HepG2 (cell line): ENCODE data around the gene CSH1. TPM values are rescaled to one million over a fixed set of nuclear protein-coding genes. Genes with fewer than 3 reads are reported as not detected.

Source experiments
- AGO1 ChIP-seq: fragments of 200-400 bp; formaldehyde crosslinking; IDR thresholded peaks from 2 replicates; pipeline ENCODE4 v1.6.1; 2017; ENCODE audit warnings: mild to moderate bottlenecking, low read depth, low read length, moderate library complexity; ENCODE audit not compliant: poor library complexity, severe bottlenecking
- CBFB ChIP-seq: sonication (generic); formaldehyde crosslinking; IDR thresholded peaks from 2 replicates; pipeline ENCODE4 v1.4.0; 2020; ENCODE audit warnings: missing genetic modification reagents
- FOSL1 ChIP-seq: sonication (generic); formaldehyde crosslinking; IDR thresholded peaks from 2 replicates; pipeline ENCODE4 v1.9.0; 2021; ENCODE audit warnings: missing genetic modification reagents, borderline replicate concordance
- FOXJ3 ChIP-seq: sonication (generic); formaldehyde crosslinking; IDR thresholded peaks from 2 replicates; pipeline ENCODE4 v1.4.0; 2020; ENCODE audit warnings: missing genetic modification reagents, mild to moderate bottlenecking, borderline replicate concordance
- FOXK2 ChIP-seq: fragments of 450-650 bp; IDR thresholded peaks from 2 replicates; pipeline ENCODE4 v1.6.1; 2016
- GZF1 ChIP-seq: sonication (generic); formaldehyde crosslinking; IDR thresholded peaks from 2 replicates; pipeline ENCODE4 v1.5.1; 2020; ENCODE audit warnings: mild to moderate bottlenecking, missing genetic modification reagents
- HDAC1 ChIP-seq: sonication (generic); formaldehyde crosslinking; IDR thresholded peaks from 2 replicates; pipeline ENCODE4 v1.5.1; 2020; ENCODE audit warnings: mild to moderate bottlenecking, missing genetic modification reagents
- MAFG ChIP-seq: sonication (generic); formaldehyde crosslinking; IDR thresholded peaks from 2 replicates; pipeline ENCODE4 v1.5.1; 2020; ENCODE audit warnings: mild to moderate bottlenecking, missing genetic modification reagents
- MXI1 ChIP-seq: IDR thresholded peaks from 3 replicates; pipeline ENCODE4 v1.6.1; 2012; ENCODE audit warnings: low read depth, low read length, inconsistent platforms, borderline replicate concordance
- PAF1 ChIP-seq: IDR thresholded peaks from 2 replicates; pipeline ENCODE4 v1.6.1; 2016; ENCODE audit warnings: missing genetic modification reagents, missing compliant biosample characterization
- PHF21A ChIP-seq: sonication (generic); formaldehyde crosslinking; IDR thresholded peaks from 2 replicates; pipeline ENCODE4 v1.5.0; 2020; ENCODE audit warnings: mild to moderate bottlenecking, missing genetic modification reagents
- RAD21 ChIP-seq: fragments of 450-650 bp; formaldehyde crosslinking; IDR thresholded peaks from 2 replicates; pipeline ENCODE4 v1.5.0; 2020; ENCODE audit warnings: mild to moderate bottlenecking
- SATB2 ChIP-seq: sonication (generic); formaldehyde crosslinking; IDR thresholded peaks from 2 replicates; pipeline ENCODE4 v1.5.0; 2020; ENCODE audit warnings: missing genetic modification reagents
- SKI ChIP-seq: fragments of 450-650 bp; IDR thresholded peaks from one replicate; pipeline ENCODE4 v1.6.1; 2018; ENCODE audit warnings: mild to moderate bottlenecking; ENCODE audit not compliant: partially characterized antibody
- SMARCC2 ChIP-seq: fragments of 450-650 bp; IDR thresholded peaks from 2 replicates; pipeline ENCODE4 v1.6.1; 2017; ENCODE audit warnings: antibody characterized with exemption, mild to moderate bottlenecking
- THYN1 ChIP-seq: sonication (generic); formaldehyde crosslinking; IDR thresholded peaks from 2 replicates; pipeline ENCODE4 v1.8.1; 2023; ENCODE audit warnings: low read depth, mild to moderate bottlenecking, moderate library complexity, missing genetic modification reagents, borderline replicate concordance
- ZBTB20 ChIP-seq: sonication (generic); formaldehyde crosslinking; IDR thresholded peaks from 2 replicates; pipeline ENCODE4 v1.8.1; 2023; ENCODE audit warnings: missing genetic modification reagents, low read depth, mild to moderate bottlenecking, borderline replicate concordance
- ZFP36L2 ChIP-seq: sonication (generic); formaldehyde crosslinking; IDR thresholded peaks from 2 replicates; pipeline ENCODE4 v1.4.0; 2020; ENCODE audit warnings: missing genetic modification reagents
- ZFP82 ChIP-seq: sonication (generic); formaldehyde crosslinking; IDR thresholded peaks from 2 replicates; pipeline ENCODE4 v1.5.1; 2020; ENCODE audit warnings: mild to moderate bottlenecking, missing genetic modification reagents, borderline replicate concordance
- ZNF124 ChIP-seq: sonication (generic); formaldehyde crosslinking; IDR thresholded peaks from 2 replicates; pipeline ENCODE4 v1.4.0; 2020; ENCODE audit warnings: missing genetic modification reagents
- ZNF34 ChIP-seq: sonication (generic); formaldehyde crosslinking; IDR thresholded peaks from 2 replicates; pipeline ENCODE4 v1.4.0; 2020; ENCODE audit warnings: mild to moderate bottlenecking, missing genetic modification reagents, borderline replicate concordance
- ZNF510 ChIP-seq: sonication (generic); formaldehyde crosslinking; IDR thresholded peaks from 2 replicates; pipeline ENCODE4 v1.4.0; 2020; ENCODE audit warnings: low read depth, mild to moderate bottlenecking, missing genetic modification reagents
- ZNF691 ChIP-seq: sonication (generic); formaldehyde crosslinking; IDR thresholded peaks from 2 replicates; pipeline ENCODE4 v1.4.0; 2020; ENCODE audit warnings: missing genetic modification reagents, low read depth, mild to moderate bottlenecking, borderline replicate concordance
- ZNF747 ChIP-seq: sonication (generic); formaldehyde crosslinking; IDR thresholded peaks from 2 replicates; pipeline ENCODE4 v1.8.1; 2023; ENCODE audit warnings: missing genetic modification reagents, mild to moderate bottlenecking, borderline replicate concordance
- ZNF782 ChIP-seq: sonication (generic); formaldehyde crosslinking; IDR thresholded peaks from 2 replicates; pipeline ENCODE4 v1.4.0; 2020; ENCODE audit warnings: missing genetic modification reagents, mild to moderate bottlenecking, borderline replicate concordance
- ZSCAN5A ChIP-seq: sonication (generic); formaldehyde crosslinking; IDR thresholded peaks from 2 replicates; pipeline ENCODE4 v1.8.0; 2022; ENCODE audit warnings: mild to moderate bottlenecking, missing genetic modification reagents, borderline replicate concordance
- polyA plus RNA-seq, 8 experiments: library from polyadenylated mRNA; depleted of rRNA in 3 of 8; stranded (reverse) in 7 of 8; unstranded in 1 of 8; fragments of >200 nt; fragmentation: Illumina TruSeq in 4 of 8; extraction: Trizol in 4 of 8; gene quantifications; 2 replicates each; pipeline versions ENCODE4 v1.2.1 to v1.2.3, GENCODE V29; 2011 to 2016; ENCODE audit warnings: low read depth in 4 of 8, missing spikeins in 1 of 8, mixed read lengths in 1 of 8; ENCODE audit not compliant: insufficient read depth in 1 of 8
- total RNA-seq, 5 experiments: library from RNA; depleted of rRNA; stranded (reverse); fragments of >200 nt; fragmentation: Illumina TruSeq; extraction: Trizol; gene quantifications; 2 replicates each; pipeline ENCODE4 v1.2.3, GENCODE V29; 2016; ENCODE audit warnings: low read depth in 1 of 5
- TF ChIP-seq, protein P1 (sequence below): IDR thresholded peaks from 2 replicates; pipeline ENCODE4 v1.6.1; 2016; ENCODE audit warnings: missing compliant biosample characterization, missing genetic modification reagents, borderline replicate concordance
- TF ChIP-seq, protein P2 (sequence below): sonication (generic); formaldehyde crosslinking; IDR thresholded peaks from 2 replicates; pipeline ENCODE4 v1.4.0; 2020; ENCODE audit warnings: mild to moderate bottlenecking, missing genetic modification reagents, borderline replicate concordance

CSH1 gene
- total and polyA plus RNA-seq, 2 of the 13 experiments (the other 11 are each of a cell fraction or from before 2014, with no cell fraction given), result not detected

GRCh38 chr17:63854709-63855108 lies 41.7 kb downstream of the CSH1 start (continued):
- no peak for TF ChIP-seq SATB2 (CRISPR knock-in tag)
- TF ChIP-seq HDAC1, result peak; percentile 72
- TF ChIP-seq SMARCC2, result no peak
- no peak for TF ChIP-seq GZF1 (CRISPR knock-in tag)
- no peak for TF ChIP-seq ZFP82 (CRISPR knock-in tag)
- TF ChIP-seq ZNF124 (CRISPR knock-in tag), result no peak
- no peak for TF ChIP-seq ZSCAN5A
- TF ChIP-seq, protein P1, sequence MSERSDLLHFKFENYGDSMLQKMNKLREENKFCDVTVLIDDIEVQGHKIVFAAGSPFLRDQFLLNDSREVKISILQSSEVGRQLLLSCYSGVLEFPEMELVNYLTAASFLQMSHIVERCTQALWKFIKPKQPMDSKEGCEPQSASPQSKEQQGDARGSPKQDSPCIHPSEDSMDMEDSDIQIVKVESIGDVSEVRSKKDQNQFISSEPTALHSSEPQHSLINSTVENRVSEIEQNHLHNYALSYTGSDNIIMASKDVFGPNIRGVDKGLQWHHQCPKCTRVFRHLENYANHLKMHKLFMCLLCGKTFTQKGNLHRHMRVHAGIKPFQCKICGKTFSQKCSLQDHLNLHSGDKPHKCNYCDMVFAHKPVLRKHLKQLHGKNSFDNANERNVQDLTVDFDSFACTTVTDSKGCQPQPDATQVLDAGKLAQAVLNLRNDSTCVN (CRISPR knock-in tag), result no peak
- TF ChIP-seq FOXJ3 (CRISPR knock-in tag), result no peak
- no peak for TF ChIP-seq SKI
- no peak for TF ChIP-seq AGO1
- no peak for TF ChIP-seq ZNF782 (CRISPR knock-in tag)
- no peak for TF ChIP-seq CBFB (CRISPR knock-in tag)
- TF ChIP-seq MAFG (CRISPR knock-in tag), result no peak
- no peak for TF ChIP-seq FOXK2
- no peak for TF ChIP-seq FOSL1 (CRISPR knock-in tag)
- TF ChIP-seq ZNF510, result no peak
- peak; percentile 68 for TF ChIP-seq PHF21A (CRISPR knock-in tag)
- TF ChIP-seq ZNF747, result no peak
- TF ChIP-seq ZFP36L2, result no peak
- no peak for TF ChIP-seq RAD21
- TF ChIP-seq MXI1, result no peak
- no peak for TF ChIP-seq ZNF34
- TF ChIP-seq, protein P2, sequence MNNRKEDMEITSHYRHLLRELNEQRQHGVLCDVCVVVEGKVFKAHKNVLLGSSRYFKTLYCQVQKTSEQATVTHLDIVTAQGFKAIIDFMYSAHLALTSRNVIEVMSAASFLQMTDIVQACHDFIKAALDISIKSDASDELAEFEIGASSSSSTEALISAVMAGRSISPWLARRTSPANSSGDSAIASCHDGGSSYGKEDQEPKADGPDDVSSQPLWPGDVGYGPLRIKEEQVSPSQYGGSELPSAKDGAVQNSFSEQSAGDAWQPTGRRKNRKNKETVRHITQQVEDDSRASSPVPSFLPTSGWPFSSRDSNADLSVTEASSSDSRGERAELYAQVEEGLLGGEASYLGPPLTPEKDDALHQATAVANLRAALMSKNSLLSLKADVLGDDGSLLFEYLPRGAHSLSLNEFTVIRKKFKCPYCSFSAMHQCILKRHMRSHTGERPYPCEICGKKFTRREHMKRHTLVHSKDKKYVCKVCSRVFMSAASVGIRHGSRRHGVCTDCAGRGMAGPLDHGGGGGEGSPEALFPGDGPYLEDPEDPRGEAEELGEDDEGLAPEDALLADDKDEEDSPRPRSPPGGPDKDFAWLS (CRISPR knock-in tag), result no peak
- TF ChIP-seq THYN1 (CRISPR knock-in tag), result no peak
- TF ChIP-seq ZNF691 (CRISPR knock-in tag), result no peak
- no peak for TF ChIP-seq PAF1
- no peak for TF ChIP-seq ZBTB20
